ENCODE data around the gene HDAC4. TPM values are rescaled to one million over a fixed set of nuclear protein-coding genes. Genes with fewer than 3 reads are reported as not detected.

The HDAC4 gene
- total and polyA plus RNA-seq, 2 of the 4 experiments (the other 2 are of a cell fraction) = 4.1 to 7.2 TPM

- no peak for TF ChIP-seq BHLHE40 (IDR thresholded peaks at IDR 0.05; ENCODE audit: low read depth, low read length)
Measured at GRCh38 chr2:239186516-239187357, 214.1 kb downstream of the HDAC4 start (continued).

GRCh38 chr2:239184968-239185903 is 215.6 kb downstream of the HDAC4 start:
- 91% methylated on average over 3 of the region's 14 CpGs; no CpG with 5 or more reads in 1 of the 2 experiments for WGBS, 2 experiments (ENCODE audit: extremely low coverage in 2 of 2, insufficient read length in 1 of 2)
- POLR2A ChIA-PET (ENCODE audit: unreplicated experiment) = no interaction called here
- Histone ChIP-seq H3K18ac (ENCODE audit: low read depth, low read length) (no peak overlapping the region), H3K14ac (replicated peaks; ENCODE audit: low read depth, low read length) (no peak overlapping the region), H2AK9ac (replicated peaks; ENCODE audit: low read depth, low read length, poor library complexity) (no peak overlapping the region), H4K91ac (ENCODE audit: insufficient read depth, low read depth, low read length) (no peak overlapping the region), H2AFZ (replicated peaks; ENCODE audit: low read length, poor library complexity) (no peak overlapping the region), H3K27me3 (ENCODE audit: control insufficient read depth, insufficient read depth, low read length) (no peaks in the 10 kb centered on the region), H3K4me3 (ENCODE audit: insufficient read depth, low read depth, low read length) (no peak overlapping the region), H4K8ac (ENCODE audit: low read depth in 2 of 2, low read length in 2 of 2) (no peak overlapping the region), H3K79me1 (ENCODE audit: low read depth in 1 of 2, low read length in 2 of 2) (no peaks in the 10 kb centered on the region; a peak in 1 of 4 replicates), H3K56ac (ENCODE audit: extremely low read depth, insufficient read depth, low read length) (no peak overlapping the region), H3K9me1 (ENCODE audit: insufficient read depth, low read length) (no peaks in the 10 kb centered on the region; the same call in 1 of the 2 replicates), H4K20me1 (ENCODE audit: insufficient read depth, low read length) (no peaks in the 10 kb centered on the region), H2BK5ac (ENCODE audit: low read depth, low read length, poor library complexity, severe bottlenecking) (no peak overlapping the region), H3K27ac (ENCODE audit: insufficient read depth, low read length) (no peak overlapping the region), H3K9me3 (ENCODE audit: control insufficient read depth, insufficient read depth, low read length) (peaks cover 9% of the 10 kb centered on the region), H3K4ac (ENCODE audit: low read depth, low read length) (no peak overlapping the region), H4K5ac (ENCODE audit: low read depth, low read length) (no peak overlapping the region), H3K23ac (ENCODE audit: low read depth, low read length) (no peak overlapping the region), H3K36me3 (ENCODE audit: control insufficient read depth, insufficient read depth, low read length) (peaks cover 58% of the 10 kb centered on the region), H2BK120ac (ENCODE audit: low read depth, low read length) (no peak overlapping the region), H3K9ac (ENCODE audit: low read depth, low read length) (no peak overlapping the region), H3K4me1 (ENCODE audit: control insufficient read depth, insufficient read depth, low read length) (no peaks in the 10 kb centered on the region), H2BK15ac (ENCODE audit: low read depth, low read length) (no peak overlapping the region), H2AK5ac (ENCODE audit: low read depth, low read length) (no peak overlapping the region), H3K4me2 (ENCODE audit: low read depth, low read length) (no peak overlapping the region), H2BK20ac (ENCODE audit: low read depth, low read length) (no peak overlapping the region)
- ATAC-seq (ENCODE audit: low read depth) (no peak), DNase-seq (no peak)
- CTCF ChIA-PET = no interaction called here
- in situ Hi-C loops (cut with MboI; ENCODE audit: low sequenced_read_pairs) (no loop called here), dilution Hi-C loops (cut with HindIII; ENCODE audit: low sequenced_read_pairs, unreplicated experiment) (no loop called here), intact Hi-C loops (cut with micrococcal nuclease) (no loop called here)
- BruUV-seq (replicated peaks) = no TSS peak
- TF ChIP-seq POLR2A (IDR thresholded peaks at IDR 0.05; ENCODE audit: low read depth, low read length) = no peak
- TF ChIP-seq CTCF (conservative IDR thresholded peaks at IDR 0.05; ENCODE audit: low read depth, low read length) = no peak
- TF ChIP-seq ELK1 (IDR thresholded peaks at IDR 0.05; ENCODE audit: borderline replicate concordance, low read depth, low read length) = no peak
- no peak for TF ChIP-seq MAZ (IDR thresholded peaks at IDR 0.05; ENCODE audit: borderline replicate concordance, low read depth, low read length)
- no peak for TF ChIP-seq RFX5 (IDR thresholded peaks at IDR 0.05; ENCODE audit: low read depth, low read length)
- no peak for TF ChIP-seq CEBPB (IDR thresholded peaks at IDR 0.05; ENCODE audit: low read depth, low read length)
- TF ChIP-seq NFE2L2 (IDR thresholded peaks at IDR 0.05; ENCODE audit: low read depth, low read length) = no peak
- TF ChIP-seq MXI1 (IDR thresholded peaks at IDR 0.05; ENCODE audit: borderline replicate concordance, low read depth, low read length) = no peak
- TF ChIP-seq RCOR1 (IDR thresholded peaks at IDR 0.05; ENCODE audit: insufficient replicate concordance, low read length) = no peak
- no peak for TF ChIP-seq BHLHE40 (IDR thresholded peaks at IDR 0.05; ENCODE audit: low read depth, low read length)

Data from IMR-90 (cell line).